NCI-H1930 (cell line): ENCODE data around the gene SH3BP1.
"Not testable (repeated sequence)": the region's sequence is repeated elsewhere in the genome, so short reads cannot be mapped to it uniquely, and the experiment has no call there.

Experiments used
- DNase-seq, 2 experiments: peaks; one replicate each; lab custom pipeline; 2025; lab: John Stamatoyannopoulos, UW

The SH3BP1 gene

DNA sequence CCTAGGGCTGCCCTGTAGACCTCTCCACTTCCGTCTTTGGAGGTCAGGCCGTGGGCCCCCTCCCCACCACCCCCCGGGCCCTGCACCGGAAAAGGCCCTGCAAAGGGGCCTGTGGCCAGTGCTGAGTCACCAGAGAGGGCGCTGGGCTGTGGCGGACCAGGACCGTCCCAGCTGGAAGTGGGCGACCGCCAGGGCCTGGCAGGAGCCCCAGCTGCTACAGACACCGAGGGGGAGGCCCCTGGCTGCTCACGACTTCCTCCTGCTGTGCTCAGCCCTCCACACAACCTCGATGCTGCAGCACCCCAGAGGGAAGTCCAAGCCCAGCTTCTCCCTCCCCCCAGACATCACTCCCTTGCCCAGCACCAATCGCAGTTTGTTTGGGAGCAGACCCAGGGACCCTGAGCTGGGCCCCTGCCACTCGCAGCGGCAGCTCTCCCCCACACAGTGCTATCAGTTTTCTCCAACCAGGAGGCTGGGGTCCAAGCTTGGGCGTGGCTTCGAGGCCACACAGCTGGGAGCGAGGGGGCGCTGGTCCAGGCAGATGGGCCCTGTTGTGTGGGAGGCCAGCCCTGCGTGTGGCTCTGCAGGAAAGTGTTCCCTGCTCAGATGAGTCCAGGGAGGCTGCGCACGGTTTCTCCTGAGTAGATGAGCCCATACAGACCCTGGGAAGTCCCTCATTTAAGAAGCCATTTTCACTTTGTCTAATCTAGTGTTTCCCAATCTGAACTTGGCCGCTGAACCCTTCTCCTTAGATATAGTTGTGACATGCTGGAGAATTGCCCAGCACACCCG is 5.6 kb upstream of the SH3BP1 start:
- no peak for DNase-seq

DNA sequence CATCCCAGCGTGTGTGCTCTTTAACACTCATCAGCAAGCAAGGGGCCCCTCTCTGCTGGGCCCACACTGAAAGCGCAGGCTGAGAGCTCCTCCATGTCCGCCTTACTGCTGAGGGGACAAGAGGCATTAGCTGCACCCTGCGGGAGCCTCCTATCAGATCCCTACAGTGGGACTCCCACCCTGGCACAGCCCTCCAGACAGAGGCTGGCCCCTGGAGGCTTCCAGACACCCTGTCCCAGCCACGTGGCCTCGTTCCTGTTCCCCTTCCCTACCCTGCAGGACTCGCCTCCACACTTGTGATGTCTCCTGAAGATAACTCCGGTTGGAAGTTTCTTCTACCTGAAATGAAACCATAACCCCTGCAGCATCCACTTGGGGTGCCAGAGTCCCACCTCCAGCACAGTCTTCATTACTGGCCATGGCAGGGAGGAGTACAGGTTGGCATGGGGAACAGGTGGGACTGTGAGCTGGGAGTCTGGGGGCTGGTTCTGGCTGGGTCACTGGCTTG is 5.0 kb upstream of the SH3BP1 start:
- no peak for DNase-seq

DNA sequence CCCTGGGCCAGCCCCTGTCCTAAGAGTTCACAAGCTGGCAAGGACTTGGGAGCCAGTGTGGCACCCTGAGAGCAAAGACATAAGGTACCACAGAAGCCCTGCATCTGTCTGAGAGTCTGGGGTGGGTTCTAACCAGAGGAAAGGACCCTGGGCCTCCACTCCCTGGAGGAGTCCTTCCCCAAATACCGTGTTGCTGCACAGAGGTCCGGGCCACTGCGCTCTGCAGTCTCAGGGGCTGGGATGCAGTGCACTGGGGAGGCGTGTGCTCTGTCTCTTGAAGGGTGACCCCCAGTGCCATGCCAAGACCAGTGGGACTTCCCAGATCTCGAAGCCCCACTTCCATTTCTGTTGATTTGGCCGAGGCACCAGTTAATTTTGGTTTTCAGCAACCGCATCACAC is 4.3 kb upstream of the SH3BP1 start:
- DNase-seq = no peak

DNA sequence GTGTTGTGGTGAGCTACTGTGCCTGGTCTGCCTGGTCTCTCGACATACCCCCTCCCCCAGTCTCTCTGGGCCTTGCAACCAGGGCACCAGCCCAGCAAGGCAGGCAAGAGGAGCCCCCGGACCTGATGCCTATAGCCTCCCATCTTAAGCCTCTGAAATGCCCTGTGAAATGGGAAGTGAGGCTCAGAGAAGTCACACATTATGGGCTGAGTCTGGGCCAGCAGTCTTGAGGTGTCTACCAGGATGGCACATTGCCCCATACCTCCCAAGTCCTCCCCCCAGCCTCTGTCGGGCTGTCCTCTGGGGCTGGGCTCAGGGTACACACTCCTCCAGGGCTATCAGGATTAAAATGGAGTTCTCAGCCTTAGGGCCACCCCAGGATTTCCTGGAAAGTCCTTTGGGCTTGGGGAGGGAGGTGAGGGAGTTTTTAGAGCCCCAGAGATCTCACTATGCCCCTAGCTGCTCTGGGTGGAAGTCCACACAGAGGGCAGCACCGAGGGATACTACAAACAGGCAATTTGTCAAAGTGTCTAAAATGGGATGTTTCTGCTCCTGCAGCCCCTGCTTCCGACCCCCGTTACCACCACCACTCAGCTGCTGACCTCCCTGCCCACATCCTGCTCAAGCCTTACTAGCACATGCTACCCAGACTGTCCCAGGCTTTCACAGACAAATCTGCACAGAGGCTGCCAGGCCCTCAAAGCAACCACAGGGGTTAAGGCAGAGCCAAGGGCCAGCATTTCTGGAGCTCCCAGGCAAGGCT is 3.1 kb upstream of the SH3BP1 start:
- no peak for DNase-seq

DNA sequence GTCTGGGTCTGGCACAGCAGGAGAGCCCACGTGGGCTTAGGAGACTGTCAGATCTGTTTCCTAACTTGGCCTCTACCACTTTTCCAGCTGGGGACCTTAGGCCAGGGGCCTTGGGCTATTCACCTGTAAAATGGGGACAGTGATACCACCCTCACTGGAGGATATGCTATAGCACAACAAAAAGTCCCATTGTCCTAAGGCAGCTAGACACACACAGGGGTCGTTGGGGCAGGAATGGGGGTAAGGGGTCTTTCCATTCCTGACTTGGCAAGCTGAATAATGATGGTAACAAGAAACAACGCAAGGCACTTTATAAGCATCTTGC is 2.6 kb upstream of the SH3BP1 start:
- no peak for DNase-seq

DNA sequence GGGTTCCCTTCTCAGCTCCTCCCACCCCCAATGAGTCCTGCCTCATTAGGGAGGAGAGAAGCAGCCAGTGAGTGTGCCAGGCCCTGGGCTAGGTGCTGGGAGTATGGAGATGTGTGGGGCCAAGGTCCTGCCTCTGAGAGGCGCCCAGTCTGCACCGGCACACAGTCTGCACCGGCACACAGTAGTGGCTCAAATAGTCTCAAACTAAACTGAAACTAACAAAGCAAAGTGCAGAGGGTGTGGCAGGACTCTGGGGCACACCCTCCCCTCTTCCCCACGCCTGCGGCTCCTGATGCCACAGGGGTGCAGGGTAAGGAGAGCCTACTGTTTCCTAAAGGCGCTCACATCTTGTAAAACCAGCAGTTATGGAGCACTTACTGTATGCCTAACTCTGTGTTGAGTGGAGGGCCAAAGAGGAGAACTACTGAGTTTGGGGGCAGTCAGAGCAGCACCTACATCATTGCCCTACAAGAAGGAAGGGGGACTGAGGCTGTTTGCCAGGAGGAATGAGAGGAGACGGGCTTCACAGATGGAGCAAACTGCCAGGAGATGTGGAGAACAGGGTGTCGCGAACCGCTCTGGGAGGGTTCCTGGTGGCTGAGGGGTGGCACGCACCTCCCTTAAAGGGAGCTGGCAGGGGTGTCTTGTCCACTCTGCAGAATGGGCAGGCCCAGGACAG is 939 bp upstream of the SH3BP1 start:
- no peak for DNase-seq

DNA sequence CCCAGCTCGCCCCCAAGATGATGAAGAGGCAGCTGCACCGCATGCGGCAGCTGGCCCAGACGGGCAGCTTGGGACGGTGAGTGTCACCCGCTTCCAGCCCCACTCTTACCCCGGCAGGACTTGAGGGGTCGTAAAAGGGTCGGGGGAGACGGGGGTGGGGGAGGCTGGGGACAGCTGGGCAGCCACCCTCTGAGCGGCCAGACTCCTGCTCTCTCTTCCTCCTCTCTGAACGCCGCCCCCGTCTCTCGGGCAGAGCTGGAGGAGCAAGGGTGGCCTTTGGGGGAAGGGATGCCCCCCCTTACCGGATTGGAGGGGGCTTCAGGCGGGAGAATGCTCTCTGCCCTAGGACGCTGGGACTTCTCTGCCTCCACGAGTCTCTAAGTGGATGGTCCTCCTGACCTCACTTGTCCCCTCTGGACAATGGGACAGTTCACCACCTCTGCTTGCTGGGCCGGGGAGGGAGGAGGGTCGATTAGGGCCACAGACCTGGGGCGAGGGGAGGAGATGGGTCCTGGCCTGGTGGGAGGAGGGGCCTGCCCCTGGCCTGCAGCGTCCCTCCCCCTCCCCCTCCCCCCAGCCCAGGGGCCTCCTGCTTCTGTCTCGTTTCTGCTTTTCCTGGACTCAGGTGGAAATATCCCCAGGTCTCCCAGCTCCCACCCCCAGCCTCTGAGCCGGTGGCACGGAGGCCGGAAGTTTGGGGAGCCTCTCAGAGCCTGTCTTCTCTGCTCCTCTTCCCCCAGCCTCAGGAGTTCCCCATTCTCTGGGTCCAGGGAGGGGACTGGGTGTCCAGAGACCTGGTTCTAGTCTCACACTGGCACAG is 512 bp downstream of the SH3BP1 start:
- no peak for DNase-seq

DNA sequence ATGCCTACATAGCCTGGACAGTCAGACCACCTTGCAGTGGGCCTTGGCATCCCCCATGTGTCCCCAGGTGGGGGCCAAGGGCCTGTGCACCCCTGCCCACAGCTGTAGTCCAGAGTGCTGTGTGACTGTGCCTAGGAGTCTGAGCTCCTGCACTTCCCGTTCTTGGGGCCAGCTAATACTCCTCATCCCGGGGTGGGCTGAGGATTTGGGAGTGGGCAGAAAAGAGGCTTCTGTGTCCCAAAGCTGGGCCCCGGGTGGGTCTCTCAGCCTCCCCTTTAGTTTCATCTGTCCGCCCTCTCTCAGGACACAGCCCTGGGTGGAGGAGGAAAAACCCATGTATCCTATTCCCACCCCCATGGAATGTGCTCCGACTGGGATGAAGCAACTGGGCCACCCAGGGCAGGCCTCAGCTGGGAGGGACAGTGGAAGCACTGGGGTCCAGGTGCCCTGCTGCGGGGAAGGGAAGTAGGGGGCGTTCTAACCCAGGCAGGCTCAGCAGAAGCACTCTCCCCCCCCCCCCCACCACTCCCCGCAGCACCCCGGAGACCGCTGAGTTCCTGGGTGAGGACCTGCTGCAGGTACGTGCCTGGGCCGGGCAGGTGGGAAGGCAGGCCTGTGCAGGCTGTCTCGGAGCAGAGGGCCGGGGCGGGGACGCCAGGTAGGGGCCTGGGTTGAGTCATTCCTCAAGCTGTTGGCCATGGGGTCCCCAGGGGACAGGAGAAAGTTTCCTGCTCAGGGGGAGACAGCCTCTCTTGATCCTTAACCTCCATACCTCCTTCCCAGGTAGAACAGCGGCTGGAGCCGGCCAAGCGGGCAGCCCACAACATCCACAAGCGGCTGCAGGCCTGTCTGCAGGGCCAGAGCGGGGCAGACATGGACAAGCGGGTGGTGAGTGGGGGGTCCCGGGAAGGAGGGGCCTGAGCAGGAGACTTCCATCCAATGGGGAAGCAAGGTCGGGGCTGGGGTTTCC is 1.4 kb downstream of the SH3BP1 start:
- DNase-seq = no peak

DNA sequence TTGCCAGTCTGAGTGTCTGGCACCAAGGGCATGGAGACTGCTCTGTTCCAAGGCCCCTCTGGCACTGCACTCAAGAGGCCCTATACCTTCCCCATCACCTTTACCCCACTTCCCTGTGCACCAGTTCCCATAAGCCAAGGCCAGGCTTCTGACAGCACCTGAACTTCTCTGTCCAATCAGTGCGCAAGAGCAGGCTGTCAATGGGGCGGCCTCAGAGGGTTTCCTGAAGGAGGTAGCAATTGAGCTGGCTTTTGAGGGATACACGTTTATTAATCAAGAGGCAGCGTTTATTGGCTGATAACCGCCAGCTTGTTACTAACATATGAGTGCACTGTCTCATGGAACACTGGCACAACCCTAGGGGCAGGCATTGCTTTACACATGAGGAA is 2.1 kb downstream of the SH3BP1 start:
- DNase-seq = no peak

DNA sequence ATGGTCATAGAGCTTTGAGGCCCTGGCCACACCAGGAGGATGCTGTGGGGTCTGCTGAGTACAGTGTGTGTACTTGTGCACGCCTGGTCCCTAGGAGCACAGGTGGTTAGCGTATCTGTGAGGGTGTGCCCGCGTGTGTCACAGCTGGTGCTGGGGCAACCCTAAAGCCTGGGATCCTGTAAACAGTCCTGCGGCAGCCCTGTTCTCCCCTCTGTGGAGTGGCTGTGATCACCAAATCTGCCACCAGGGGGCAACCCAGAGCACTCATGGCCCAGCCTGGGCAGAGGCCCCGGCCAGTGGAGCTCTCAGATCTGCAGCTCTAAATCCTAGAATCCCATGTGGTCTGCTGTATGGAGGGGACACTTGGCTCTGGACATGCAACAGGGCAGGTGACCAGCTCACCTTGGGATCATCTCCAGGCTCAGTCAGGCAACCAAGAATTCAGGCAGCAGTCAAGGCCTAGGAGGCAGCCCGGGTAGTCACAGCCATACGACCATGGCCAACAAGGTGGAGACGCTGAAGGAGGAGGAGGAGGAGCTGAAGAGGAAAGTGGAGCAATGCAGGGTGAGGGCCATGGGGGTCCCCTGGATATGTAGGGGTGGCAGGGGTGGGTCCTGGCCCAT is 3.9 kb downstream of the SH3BP1 start:
- peak in 1 of 2 experiments; percentile 55 for DNase-seq

DNA sequence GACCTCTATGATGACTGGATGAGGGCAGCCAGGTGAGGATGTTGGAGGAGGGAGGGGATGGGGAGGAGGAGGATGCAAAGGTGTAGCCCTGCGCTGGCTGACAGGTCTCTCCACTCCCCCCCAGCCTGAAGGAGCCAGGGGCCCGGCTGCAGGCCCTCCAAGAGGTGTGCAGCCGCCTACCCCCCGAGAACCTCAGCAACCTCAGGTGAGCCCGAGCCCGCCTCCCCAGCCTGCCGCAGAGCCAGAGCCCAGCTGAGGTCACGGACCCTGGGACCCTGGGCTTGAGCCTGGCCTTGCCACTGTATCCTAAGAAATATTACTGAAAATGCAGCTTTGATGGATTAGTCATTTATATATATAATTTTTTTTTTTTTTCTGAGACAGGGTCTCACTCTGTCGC is 7.8 kb downstream of the SH3BP1 start:
- no peak for DNase-seq

DNA sequence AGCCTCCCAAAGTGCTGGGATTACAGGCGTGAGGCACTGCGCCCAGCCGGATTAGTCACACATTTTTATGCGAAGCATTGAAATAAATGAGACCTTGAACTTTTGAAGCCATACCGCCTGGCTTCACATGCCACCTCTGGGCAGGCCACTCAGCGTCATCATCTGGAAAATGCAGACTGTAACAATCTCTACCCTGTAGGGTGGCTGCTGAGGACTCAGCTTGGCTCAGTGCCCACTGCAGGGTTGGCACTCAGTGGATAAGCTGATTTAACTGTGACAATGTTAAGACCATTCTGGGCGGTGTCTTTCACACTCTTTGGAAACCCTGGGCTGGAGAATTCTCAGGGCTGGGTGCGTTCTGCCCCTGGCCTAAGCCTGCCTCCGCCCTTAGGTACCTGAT is 8.5 kb downstream of the SH3BP1 start:
- no peak for DNase-seq

DNA sequence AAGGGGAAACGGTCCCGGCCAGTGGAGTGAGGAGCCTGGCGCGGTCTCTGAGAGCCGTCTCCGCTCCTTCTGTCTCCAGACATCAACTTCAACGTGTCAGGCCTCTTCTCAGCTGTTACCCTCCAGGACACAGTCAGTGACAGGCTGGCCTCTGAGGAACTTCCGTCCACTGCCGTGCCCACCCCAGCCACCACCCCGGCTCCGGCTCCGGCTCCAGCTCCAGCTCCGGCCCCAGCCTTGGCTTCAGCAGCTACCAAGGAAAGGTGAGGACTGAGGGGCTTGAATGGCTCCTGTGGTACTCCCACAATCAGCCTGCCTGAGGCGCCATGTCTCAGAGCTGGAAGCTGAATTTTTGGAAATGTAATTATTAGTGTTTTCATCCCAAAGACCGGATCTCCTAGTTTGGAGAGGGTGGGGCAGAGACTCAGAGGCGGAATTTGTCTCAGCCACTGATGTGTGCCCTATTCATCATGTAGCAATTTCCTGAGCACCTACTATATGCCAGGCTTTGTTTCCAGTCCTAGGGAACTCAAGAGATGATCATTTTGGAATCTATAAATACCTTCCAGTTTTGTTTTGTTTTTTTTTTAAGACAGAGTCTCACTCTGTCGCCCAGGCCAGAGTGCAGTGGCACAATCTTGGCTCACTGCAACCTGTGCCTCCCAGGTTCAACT is 11.1 kb downstream of the SH3BP1 start:
- DNase-seq = no peak

DNA sequence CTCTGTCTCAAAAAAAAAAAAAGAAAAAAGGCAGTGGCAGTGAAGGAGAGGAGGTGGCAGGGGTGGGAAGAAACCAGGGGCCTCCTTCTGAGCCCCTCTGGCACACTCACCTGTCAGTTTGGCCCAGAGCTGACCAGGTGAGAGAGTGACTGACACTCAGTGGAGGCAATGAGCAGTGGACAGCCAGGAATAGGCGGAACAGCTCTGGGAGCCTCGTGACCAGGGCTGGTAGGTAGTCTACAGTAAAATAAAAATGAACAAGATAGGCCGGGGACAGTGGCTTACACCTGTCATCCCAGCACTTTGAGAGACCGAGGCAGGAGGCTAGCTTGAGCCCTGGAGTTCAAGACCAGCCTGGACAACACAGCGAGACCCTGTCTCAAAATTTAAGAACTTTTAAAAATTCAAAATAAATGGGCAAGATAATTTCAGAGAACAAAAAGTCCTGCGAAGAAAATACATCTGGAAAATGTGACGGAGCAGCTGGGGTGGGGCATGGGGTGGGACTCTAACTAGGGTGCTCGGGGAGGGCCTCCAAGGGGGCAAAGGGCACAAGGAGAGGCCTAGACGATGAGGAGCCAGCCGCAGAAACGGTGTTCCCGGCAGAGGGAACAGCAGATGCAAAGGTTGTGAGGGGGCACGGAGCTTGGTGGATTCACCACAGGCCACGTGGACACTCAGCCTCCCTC is 15.2 kb downstream of the SH3BP1 start:
- no peak for DNase-seq

DNA sequence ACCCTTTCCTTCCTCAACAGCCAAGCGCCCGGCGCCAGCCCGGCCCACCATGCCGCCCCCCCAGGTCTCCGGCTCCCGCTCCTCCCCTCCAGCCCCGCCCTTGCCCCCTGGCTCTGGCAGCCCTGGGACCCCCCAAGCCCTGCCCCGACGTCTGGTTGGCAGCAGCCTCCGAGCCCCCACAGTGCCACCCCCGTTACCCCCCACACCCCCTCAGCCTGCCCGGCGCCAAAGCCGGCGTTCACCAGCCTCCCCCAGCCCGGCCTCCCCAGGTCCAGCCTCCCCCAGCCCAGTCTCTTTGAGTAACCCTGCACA is 15.7 kb downstream of the SH3BP1 start:
- DNase-seq = no peak

DNA sequence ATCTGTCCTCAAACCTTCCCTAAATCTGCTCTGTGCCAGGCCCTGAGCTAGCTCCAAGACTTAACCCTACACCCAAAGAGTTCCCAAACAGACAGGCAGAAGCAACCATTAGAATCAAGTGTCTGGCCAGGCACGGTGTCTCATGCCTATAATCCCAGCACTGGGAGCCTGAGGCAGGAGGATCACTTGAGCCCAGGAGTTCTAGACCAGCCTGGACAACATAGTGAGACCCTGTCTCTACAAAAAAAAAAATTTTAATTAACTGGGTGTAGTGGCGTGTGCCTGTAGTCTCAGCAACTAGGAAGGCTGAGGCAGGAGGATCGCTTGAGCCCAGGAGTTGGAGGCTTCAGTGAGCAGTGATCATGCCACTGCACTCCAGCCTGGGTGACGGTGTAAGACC is 17.1 kb downstream of the SH3BP1 start:
- not testable (repeated sequence) for DNase-seq

DNA sequence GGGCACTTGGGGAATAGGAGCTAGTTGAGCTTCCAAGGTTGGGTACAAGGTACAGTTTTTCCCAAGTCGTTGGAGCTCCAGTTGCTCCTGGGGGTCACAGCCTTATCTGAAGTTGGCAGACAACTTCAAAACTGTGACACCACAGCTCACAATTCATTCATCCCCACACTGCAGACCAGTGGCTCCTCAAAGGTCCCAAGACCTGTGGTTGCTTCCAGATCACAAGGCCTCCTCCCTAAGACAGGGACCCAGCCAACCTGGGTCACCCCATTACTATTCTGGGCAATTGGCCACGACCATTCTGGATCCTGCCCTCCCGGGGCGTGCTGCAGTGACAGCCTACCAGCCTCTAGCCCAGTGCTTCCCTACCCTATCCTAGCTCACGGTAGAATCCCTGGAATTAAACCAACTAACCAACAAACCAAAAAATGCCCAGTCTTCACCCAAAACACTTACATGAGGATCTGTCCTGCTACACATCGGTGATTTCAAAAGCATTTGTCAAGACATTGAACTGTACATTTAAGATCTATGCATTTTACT is 18.2 kb downstream of the SH3BP1 start:
- no peak for DNase-seq

DNA sequence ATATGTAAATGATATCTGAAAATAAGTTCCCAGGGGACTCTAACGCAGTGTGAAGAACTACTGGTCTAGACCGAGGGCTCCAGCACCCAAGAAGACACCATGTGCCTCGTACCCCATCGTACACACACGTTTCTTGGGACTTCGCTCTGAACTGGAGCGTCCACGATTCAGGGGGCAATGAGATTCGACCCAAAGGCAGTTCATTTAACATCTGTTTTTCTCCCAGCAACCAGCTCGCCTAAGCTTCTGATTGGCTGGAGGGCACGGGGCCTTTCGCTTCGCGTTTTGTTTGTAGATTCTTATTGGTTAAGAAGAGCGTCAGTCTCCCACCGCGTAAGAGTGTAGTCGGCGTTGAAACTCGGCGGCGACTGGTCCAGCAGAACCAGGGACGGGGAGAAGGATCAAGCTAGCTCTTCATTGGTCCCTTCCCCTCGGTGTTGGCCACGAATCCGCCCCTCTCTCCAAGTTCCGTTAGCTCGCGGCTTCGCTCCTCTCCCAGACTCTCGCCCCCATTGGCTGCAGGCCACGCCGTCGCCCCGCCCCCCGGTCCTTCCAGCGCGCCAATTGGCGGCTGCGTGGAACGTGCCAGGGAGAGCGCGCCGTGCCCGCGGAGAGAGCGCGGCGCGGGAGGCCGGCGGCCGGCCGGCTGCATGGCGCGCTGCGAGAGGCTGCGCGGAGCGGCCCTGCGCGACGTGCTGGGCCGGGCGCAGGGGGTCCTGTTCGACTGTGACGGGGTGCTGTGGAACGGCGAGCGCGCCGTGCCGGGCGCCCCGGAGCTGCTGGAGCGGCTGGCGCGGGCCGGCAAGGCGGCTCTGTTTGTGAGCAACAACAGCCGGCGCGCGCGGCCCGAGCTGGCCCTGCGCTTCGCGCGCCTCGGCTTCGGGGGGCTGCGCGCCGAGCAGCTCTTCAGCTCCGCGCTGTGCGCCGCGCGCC is 18.9 kb downstream of the SH3BP1 start, which contains the start of gene PDXP:
PDXP (plus strand) TSS at position 591 of the 933 bp plus-strand sequence; CDS start at position 651, 60 bp downstream.
- peak; percentile 98 to 99 for DNase-seq
